AG04449 (cell line): Measurements from ENCODE around the gene CYTIP.
"Not testable (repeated sequence)": the region's sequence is repeated elsewhere in the genome, so short reads cannot be mapped to it uniquely, and the experiment has no call there.

Experiments
- CTCF ChIA-PET: fragments of 350-600 bp; formaldehyde crosslinking; extraction: SDS; loops from one replicate; lab custom pipeline; 2021; ENCODE audit warnings: antibody characterized with exemption; lab: Yijun Ruan, JAX
- POLR2A ChIA-PET: fragments of 400-600, 350-600 bp; formaldehyde crosslinking; extraction: SDS; loops from one replicate; lab custom pipeline; 2020; ENCODE audit warnings: antibody characterized with exemption, inconsistent platforms; lab: Yijun Ruan, JAX
- DNase-seq: peaks from one replicate; pipeline ENCODE4 v3.0.0-alpha.2; 2010; ENCODE audit warnings: low read depth, low spot score
- H3K4me3 ChIP-seq: 2 replicates; pipeline ENCODE4 v1.5.1; 2011; ENCODE audit warnings: low read depth, mild to moderate bottlenecking, control low read depth, low read length
- TF ChIP-seq, protein P1 (sequence below): IDR thresholded peaks from one replicate; pipeline ENCODE4 v1.5.1; 2011; ENCODE audit warnings: mild to moderate bottlenecking, moderate library complexity, low read length, control low read depth, inconsistent platforms; ENCODE audit not compliant: insufficient read depth; ENCODE audit errors: missing control alignments

Gene CYTIP

DNA sequence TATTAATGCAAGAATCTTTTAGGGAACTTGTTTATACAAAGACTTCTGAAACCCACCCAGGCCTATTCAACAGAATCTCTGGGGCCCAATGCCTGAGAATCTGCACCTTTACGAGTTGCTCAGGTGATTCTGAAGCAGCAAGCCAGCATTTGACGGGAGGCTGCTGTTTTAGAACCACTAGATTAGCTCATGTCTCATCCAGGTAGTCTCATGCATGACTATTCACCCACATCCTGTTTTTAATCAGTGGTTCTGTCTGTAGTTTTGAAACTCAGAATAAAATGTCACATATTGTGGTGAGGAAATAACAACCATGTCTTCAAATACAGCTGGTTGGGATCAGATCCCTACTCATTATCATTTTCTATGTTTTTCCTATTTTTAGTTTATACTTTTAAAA lies 39.5 kb downstream of the CYTIP start:
- TF ChIP-seq, protein P1, sequence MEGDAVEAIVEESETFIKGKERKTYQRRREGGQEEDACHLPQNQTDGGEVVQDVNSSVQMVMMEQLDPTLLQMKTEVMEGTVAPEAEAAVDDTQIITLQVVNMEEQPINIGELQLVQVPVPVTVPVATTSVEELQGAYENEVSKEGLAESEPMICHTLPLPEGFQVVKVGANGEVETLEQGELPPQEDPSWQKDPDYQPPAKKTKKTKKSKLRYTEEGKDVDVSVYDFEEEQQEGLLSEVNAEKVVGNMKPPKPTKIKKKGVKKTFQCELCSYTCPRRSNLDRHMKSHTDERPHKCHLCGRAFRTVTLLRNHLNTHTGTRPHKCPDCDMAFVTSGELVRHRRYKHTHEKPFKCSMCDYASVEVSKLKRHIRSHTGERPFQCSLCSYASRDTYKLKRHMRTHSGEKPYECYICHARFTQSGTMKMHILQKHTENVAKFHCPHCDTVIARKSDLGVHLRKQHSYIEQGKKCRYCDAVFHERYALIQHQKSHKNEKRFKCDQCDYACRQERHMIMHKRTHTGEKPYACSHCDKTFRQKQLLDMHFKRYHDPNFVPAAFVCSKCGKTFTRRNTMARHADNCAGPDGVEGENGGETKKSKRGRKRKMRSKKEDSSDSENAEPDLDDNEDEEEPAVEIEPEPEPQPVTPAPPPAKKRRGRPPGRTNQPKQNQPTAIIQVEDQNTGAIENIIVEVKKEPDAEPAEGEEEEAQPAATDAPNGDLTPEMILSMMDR, result no peak
- POLR2A ChIA-PET, result no interaction called here
- DNase-seq, result no peak
- H3K4me3 ChIP-seq, result no peak overlapping the region
- CTCF ChIA-PET, result interaction anchor here (2.1 kb wide), 1 partner anchor 69 kb away, joined by 8 read pairs; no protein-coding TSS in a partner anchor

DNA sequence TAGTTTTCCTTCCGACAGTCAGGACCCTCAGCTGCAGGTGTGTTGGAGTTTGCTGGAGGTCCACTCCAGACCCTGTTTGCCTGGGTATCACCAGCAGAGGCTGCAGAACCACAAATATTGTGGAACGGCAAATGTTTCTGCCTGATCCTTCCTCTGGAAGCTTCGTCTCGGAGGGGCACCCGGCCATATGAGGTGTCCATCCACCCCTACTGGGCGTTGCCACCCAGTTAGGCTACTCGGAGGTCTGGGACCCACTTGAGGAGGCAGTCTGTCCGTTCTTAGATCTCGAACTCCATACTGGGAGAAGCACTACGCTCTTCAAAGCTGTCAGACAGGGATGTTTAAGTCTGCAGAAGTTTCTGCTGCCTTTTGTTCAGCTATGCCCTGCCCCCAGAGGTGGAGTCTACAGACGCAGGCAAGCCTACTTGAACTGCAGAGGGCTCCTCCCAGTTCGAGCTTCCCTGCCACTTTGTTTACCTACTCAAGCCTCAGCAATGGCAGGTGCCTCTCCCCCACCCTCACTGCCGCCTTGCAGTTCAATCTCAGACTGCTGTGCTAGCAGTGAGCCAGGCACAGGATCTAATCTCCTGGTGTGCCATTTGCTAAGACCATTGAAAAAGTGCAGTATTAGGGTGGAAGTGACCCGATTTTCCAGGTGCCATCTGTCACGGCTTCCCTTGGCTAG lies 40.9 kb downstream of the CYTIP start:
- CTCF ChIA-PET, result interaction anchor here (2.1 kb wide), 1 partner anchor 67 kb away, joined by 8 read pairs; no protein-coding TSS in a partner anchor

DNA sequence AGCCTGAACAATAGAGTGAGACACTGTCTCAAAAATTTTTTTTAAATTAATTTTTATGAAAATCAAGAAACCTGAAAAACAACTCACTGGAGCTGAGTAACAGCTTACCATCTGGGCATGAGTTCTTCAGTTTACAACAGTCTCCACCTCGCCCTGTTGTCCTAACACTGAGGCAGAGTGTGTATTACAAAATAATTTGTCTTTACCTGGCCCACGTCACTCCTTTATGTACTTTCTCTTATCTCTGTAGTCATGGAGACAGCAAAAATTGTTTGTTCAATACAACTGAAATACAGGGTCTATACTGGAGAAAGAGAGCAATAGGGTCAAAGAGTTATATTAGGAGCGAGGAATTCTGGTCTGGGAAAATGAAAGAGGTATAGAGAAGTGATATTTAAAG lies 48.1 kb downstream of the CYTIP start:
- POLR2A ChIA-PET, result no interaction called here
- no peak overlapping the region for H3K4me3 ChIP-seq
- TF ChIP-seq, protein P1, result no peak
- CTCF ChIA-PET, result no interaction called here
- DNase-seq, result no peak

More for the DNA sequence above, 40.9 kb downstream of the CYTIP start:
- POLR2A ChIA-PET, H3K4me3 ChIP-seq, DNase-seq: not testable (repeated sequence)

DNA sequence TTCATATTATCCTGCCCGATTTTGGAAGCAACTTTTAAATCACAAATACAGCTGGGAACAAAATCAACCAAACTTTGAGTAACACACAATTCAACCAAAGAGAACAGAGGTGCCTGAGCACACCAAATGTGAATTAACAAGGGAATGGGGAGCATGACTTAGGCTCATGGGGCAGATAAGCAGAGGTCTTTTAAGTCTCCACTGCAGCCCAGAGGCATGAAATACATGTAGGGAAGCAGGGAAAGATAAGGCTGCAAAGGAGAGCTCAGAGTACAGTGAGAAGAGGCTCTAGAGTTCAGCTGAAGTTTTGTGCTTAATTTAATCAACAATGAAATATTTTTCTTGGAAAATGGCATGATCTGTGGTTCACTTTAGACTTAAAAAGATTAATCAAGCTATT lies 49.0 kb downstream of the CYTIP start:
- no peak for DNase-seq
- CTCF ChIA-PET, result no interaction called here
- no peak overlapping the region for H3K4me3 ChIP-seq
- TF ChIP-seq, protein P1, result no peak
- POLR2A ChIA-PET, result no interaction called here

DNA sequence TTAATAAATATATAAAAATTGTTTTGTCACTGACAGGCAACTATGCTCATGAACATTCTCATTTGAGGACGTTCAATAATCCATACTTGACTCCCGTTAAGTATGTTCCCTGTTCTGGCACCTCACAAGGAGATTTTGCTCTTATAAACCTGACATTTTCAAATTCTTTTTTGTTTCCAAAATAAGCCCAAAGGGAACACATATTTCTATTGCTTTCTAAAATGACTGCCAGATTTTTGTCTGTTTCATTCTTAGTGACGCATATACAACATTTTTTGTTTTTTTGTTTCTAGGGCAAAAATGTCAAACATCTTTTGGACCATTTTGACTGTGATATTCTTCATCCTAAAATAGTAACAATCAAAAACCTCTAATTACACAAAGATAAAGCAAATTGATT lies 50.5 kb downstream of the CYTIP start:
- CTCF ChIA-PET, result no interaction called here
- no peak for DNase-seq
- POLR2A ChIA-PET, result no interaction called here
- TF ChIP-seq, protein P1, result no peak
- H3K4me3 ChIP-seq, result no peak overlapping the region

DNA sequence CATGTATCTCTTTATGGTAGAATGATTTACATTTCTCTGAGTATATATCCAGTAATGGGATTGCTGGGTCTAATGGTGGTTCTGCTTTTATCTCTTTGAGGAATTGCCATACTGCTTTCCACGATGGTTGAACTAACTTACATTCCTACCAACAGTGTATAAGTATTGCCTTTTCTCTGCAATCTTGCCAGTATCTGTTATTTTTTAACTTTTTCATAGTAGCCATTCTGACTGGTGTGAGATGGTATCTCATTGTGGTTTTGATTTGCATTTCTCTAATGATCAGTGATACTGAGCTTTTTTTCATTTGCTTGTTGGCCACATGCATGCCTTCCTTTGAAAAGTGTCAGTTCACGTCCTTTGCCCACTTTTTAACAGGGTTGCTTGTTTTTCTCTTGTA lies 55.1 kb downstream of the CYTIP start:
- ChIA-PET POLR2A (no interaction called here), CTCF (no interaction called here)
- H3K4me3 ChIP-seq, result no peak overlapping the region
- TF ChIP-seq, protein P1, result no peak
- no peak for DNase-seq

DNA sequence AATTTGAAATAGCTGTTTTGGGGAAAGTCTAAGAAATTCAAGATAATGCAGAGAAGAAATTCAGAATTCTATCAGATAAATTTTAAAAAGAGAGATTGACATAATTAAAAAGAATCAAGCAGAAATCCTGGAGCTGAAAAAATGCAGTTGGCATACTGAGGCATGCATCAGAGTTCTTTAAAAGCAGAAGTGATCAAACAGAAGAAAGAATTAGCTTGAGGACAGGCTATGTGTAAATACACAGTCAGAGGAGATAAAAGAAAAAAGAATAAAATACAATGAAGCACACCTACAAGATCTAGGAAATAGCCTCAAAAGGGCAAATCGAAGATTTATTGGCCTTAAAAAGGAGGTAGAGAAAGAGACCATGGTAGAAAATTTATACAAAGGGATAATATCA lies 57.1 kb downstream of the CYTIP start:
- ChIA-PET POLR2A (no interaction called here), CTCF (no interaction called here)
- no peak for DNase-seq
- H3K4me3 ChIP-seq, result no peak overlapping the region
- TF ChIP-seq, protein P1, result no peak
